HepG2 (cell line): ENCODE measurements around the gene SAMD4B. TPM values are rescaled to one million over a fixed set of nuclear protein-coding genes. Genes with fewer than 3 reads are reported as not detected.

Source experiments
- ATAC-seq: fragments of 200-7000 bp; cut with Tn5 transposase; 3 replicates; pipeline ENCODE4 v1.9.1; 2020; ENCODE audit warnings: mild to moderate bottlenecking, moderate library complexity
- BruUV-seq: library from RNA; stranded (reverse); fragments of 400-500 nt; replicated peaks from 2 replicates; lab custom pipeline; 2021; lab: Mats Ljungman, UMichigan
- CTCF ChIA-PET: fragments of 300-600 bp; formaldehyde crosslinking; extraction: SDS; loops from one replicate; lab custom pipeline; 2021; ENCODE audit warnings: low total read pairs, inconsistent platforms, low intra/inter-chr PET ratio; lab: Yijun Ruan, JAX
- POLR2A ChIA-PET: fragments of 350-600 bp; sonication (Branson Sonifier 250); formaldehyde crosslinking; loops from one replicate; lab custom pipeline; 2020; ENCODE audit warnings: antibody characterized with exemption, inconsistent platforms; lab: Yijun Ruan, JAX
- DNase-seq: peaks from one replicate; pipeline ENCODE4 v3.0.0-alpha.2; 2015; ENCODE audit warnings: low spot score
- FAIRE-seq: peaks from 3 replicates; lab custom pipeline; 2011; peaks lifted over from hg19 to GRCh38; lab: Jason Lieb, UNC
- H2AFZ ChIP-seq: one replicate; pipeline ENCODE4 v1.6.1; 2011; ENCODE audit warnings: low read length, inconsistent platforms
- H3K27ac ChIP-seq: fragments of 300-600 bp; 3 replicates; pipeline ENCODE4 v1.8.0; 2011; ENCODE audit warnings: mixed run types, mild to moderate bottlenecking, mixed read lengths, low read length, inconsistent platforms; ENCODE audit not compliant: insufficient read depth; ENCODE audit errors: extremely low read length
- H3K27me3 ChIP-seq, 2 experiments: fragments of 200-600 bp in 1 of 2; 2 replicates in 1 of 2; 3 replicates in 1 of 2; pipeline versions ENCODE4 v1.6.0 to v1.8.0; 2011; ENCODE audit warnings: low read length in 2 of 2, mild to moderate bottlenecking in 2 of 2, moderate library complexity in 2 of 2, inconsistent platforms in 1 of 2; ENCODE audit not compliant: insufficient read depth in 2 of 2, control insufficient read depth in 1 of 2
- H3K36me3 ChIP-seq, 2 experiments: fragments of 200-600 bp in 1 of 2; replicated peaks in 1 of 2; 2 replicates in 1 of 2; 3 replicates in 1 of 2; pipeline versions ENCODE4 v1.5.1 to v1.8.0; 2011; ENCODE audit warnings: low read length in 2 of 2, inconsistent platforms in 1 of 2; ENCODE audit not compliant: insufficient read depth in 2 of 2, control insufficient read depth in 1 of 2
- H3K4me1 ChIP-seq: 2 replicates; pipeline ENCODE4 v1.5.1; 2012; ENCODE audit warnings: low read length, inconsistent platforms; ENCODE audit not compliant: insufficient read depth
- H3K4me2 ChIP-seq: 2 replicates; pipeline ENCODE4 v1.6.0; 2011; ENCODE audit warnings: low read depth, low read length, inconsistent platforms
- H3K4me3 ChIP-seq, 3 experiments: fragments of 200-600 bp in 1 of 3; sonication (generic), shearing (Covaris generic) in 1 of 3; replicated peaks in 1 of 3; 2 replicates each; pipeline ENCODE4 v1.5.1; 2011 to 2016; ENCODE audit warnings: low read length in 3 of 3, inconsistent platforms in 2 of 3, low read depth in 2 of 3, mild to moderate bottlenecking in 2 of 3, control low read depth in 1 of 3, mixed read lengths in 1 of 3; ENCODE audit not compliant: insufficient read depth in 1 of 3
- H3K79me2 ChIP-seq: one replicate; pipeline ENCODE4 v1.6.1; 2011; ENCODE audit warnings: low read length, inconsistent platforms; ENCODE audit not compliant: insufficient read depth
- H3K9ac ChIP-seq: 2 replicates; pipeline ENCODE4 v1.6.0; 2011; ENCODE audit warnings: mild to moderate bottlenecking, low read depth, low read length, inconsistent platforms; ENCODE audit not compliant: insufficient read depth
- H3K9me3 ChIP-seq: 2 replicates; pipeline ENCODE4 v1.5.1; 2012; ENCODE audit warnings: mild to moderate bottlenecking, low read length
- H4K20me1 ChIP-seq: 2 replicates; pipeline ENCODE4 v1.6.0; 2011; ENCODE audit warnings: inconsistent platforms, mild to moderate bottlenecking, low read length, moderate library complexity; ENCODE audit not compliant: insufficient read depth
- FOXA1 ChIP-seq, 2 experiments: fragments of 450-650 bp in 1 of 2; sonication (generic) in 1 of 2; formaldehyde crosslinking in 1 of 2; IDR thresholded peaks; 2 replicates each; pipeline versions ENCODE4 v1.4.0 to v1.6.1; 2016 to 2020; ENCODE audit warnings: missing genetic modification reagents in 1 of 2
- HMG20B ChIP-seq: conservative IDR thresholded peaks from 2 replicates; pipeline ENCODE4 v1.6.1; 2016; ENCODE audit warnings: missing genetic modification reagents, missing compliant biosample characterization
- HNF1B ChIP-seq: sonication (generic); formaldehyde crosslinking; IDR thresholded peaks from 2 replicates; pipeline ENCODE4 v1.5.1; 2020; ENCODE audit warnings: mild to moderate bottlenecking, moderate library complexity, missing genetic modification reagents
- KDM4B ChIP-seq: sonication (generic); formaldehyde crosslinking; IDR thresholded peaks from 2 replicates; pipeline ENCODE4 v1.4.0; 2020; ENCODE audit warnings: missing genetic modification reagents
- LBX2 ChIP-seq: sonication (generic); formaldehyde crosslinking; IDR thresholded peaks from 2 replicates; pipeline ENCODE4 v1.5.0; 2020; ENCODE audit warnings: missing genetic modification reagents, mild to moderate bottlenecking, borderline replicate concordance
- MTF1 ChIP-seq: sonication (generic); formaldehyde crosslinking; IDR thresholded peaks from 2 replicates; pipeline ENCODE4 v1.5.0; 2020; ENCODE audit warnings: missing genetic modification reagents
- MXD1 ChIP-seq: sonication (generic); formaldehyde crosslinking; IDR thresholded peaks from 2 replicates; pipeline ENCODE4 v1.4.0; 2020; ENCODE audit warnings: mild to moderate bottlenecking, missing genetic modification reagents
- NKX3-1 ChIP-seq: sonication (generic); formaldehyde crosslinking; IDR thresholded peaks from 2 replicates; pipeline ENCODE4 v1.5.0; 2020; ENCODE audit warnings: missing genetic modification reagents
- PITX1 ChIP-seq: sonication (generic); formaldehyde crosslinking; IDR thresholded peaks from 2 replicates; pipeline ENCODE4 v1.5.1; 2020; ENCODE audit warnings: mild to moderate bottlenecking, missing genetic modification reagents
- POGK ChIP-seq: sonication (generic); formaldehyde crosslinking; conservative IDR thresholded peaks from 2 replicates; pipeline ENCODE4 v1.8.0; 2022; ENCODE audit warnings: mild to moderate bottlenecking, moderate library complexity, missing genetic modification reagents
- SMYD3 ChIP-seq: sonication (generic); formaldehyde crosslinking; IDR thresholded peaks from 2 replicates; pipeline ENCODE4 v1.8.1; 2023; ENCODE audit warnings: mild to moderate bottlenecking, missing genetic modification reagents
- SNRNP70 ChIP-seq: fragments of 200-400 bp; formaldehyde crosslinking; IDR thresholded peaks from 2 replicates; pipeline ENCODE4 v1.6.1; 2017; ENCODE audit warnings: mild to moderate bottlenecking, low read depth, low read length, moderate library complexity
- TBP ChIP-seq: sonication (generic); formaldehyde crosslinking; IDR thresholded peaks from 2 replicates; pipeline ENCODE4 v1.5.0; 2020; ENCODE audit warnings: missing genetic modification reagents
- TCF7L2 ChIP-seq: IDR thresholded peaks from 2 replicates; pipeline ENCODE4 v1.6.1; 2011; ENCODE audit warnings: mild to moderate bottlenecking, low read depth, low read length, moderate library complexity
- TEF ChIP-seq: sonication (generic); formaldehyde crosslinking; IDR thresholded peaks from 2 replicates; pipeline ENCODE4 v1.5.0; 2020; ENCODE audit warnings: missing genetic modification reagents
- TSC22D2 ChIP-seq: sonication (generic); formaldehyde crosslinking; IDR thresholded peaks from 2 replicates; pipeline ENCODE4 v1.5.1; 2020; ENCODE audit warnings: missing genetic modification reagents, mild to moderate bottlenecking, borderline replicate concordance
- ZNF550 ChIP-seq: sonication (generic); formaldehyde crosslinking; IDR thresholded peaks from 2 replicates; pipeline ENCODE4 v1.4.0; 2020; ENCODE audit warnings: mild to moderate bottlenecking, missing genetic modification reagents, borderline replicate concordance
- ZNF562 ChIP-seq: sonication (generic); formaldehyde crosslinking; IDR thresholded peaks from 2 replicates; pipeline ENCODE4 v1.8.0; 2022; ENCODE audit warnings: missing genetic modification reagents, borderline replicate concordance
- WGBS: methylation state at CpG from one replicate; pipeline ENCODE4 v1.1.6; 2017; ENCODE audit warnings: low lambda C conversion rate; 5-methylcytosine and 5-hydroxymethylcytosine counted together
- in situ Hi-C: cut with HindIII; loops from 2 replicates; pipeline ENCODE4 v1.10.0; 2017; ENCODE audit warnings: low pct_unique_long_range_greater_than_20kb; ENCODE audit not compliant: extremely low pct_ligation_motif_present
- intact Hi-C: fragments of 100-400 bp; cut with micrococcal nuclease; formaldehyde crosslinking; loops from one replicate; pipeline ENCODE4 v1.10.0; 2022; ENCODE audit not compliant: unreplicated experiment
- polyA plus RNA-seq, 8 experiments: library from polyadenylated mRNA; depleted of rRNA in 3 of 8; stranded (reverse) in 7 of 8; unstranded in 1 of 8; fragments of >200 nt; fragmentation: Illumina TruSeq in 4 of 8; extraction: Trizol in 4 of 8; gene quantifications; 2 replicates each; pipeline versions ENCODE4 v1.2.1 to v1.2.3, GENCODE V29; 2011 to 2016; ENCODE audit warnings: low read depth in 4 of 8, missing spikeins in 1 of 8, mixed read lengths in 1 of 8; ENCODE audit not compliant: insufficient read depth in 1 of 8
- total RNA-seq, 5 experiments: library from RNA; depleted of rRNA; stranded (reverse); fragments of >200 nt; fragmentation: Illumina TruSeq; extraction: Trizol; gene quantifications; 2 replicates each; pipeline ENCODE4 v1.2.3, GENCODE V29; 2016; ENCODE audit warnings: low read depth in 1 of 5

Gene SAMD4B
- total and polyA plus RNA-seq, 2 of the 13 experiments (the other 11 are each of a cell fraction or from before 2014, with no cell fraction given): 26.0 to 31.8 TPM

GRCh38 chr19:39412100-39412866, 70.1 kb downstream of the SAMD4B start, which contains the start of gene PLEKHG2:
TSS of gene PLEKHG2 (plus strand) at chr19:39412669. CDS start at chr19:39414087, 1,418 bp downstream.
- ATAC-seq (peak; percentile 57), DNase-seq (peak; percentile 98), FAIRE-seq (peak; percentile 96)
- Histone ChIP-seq H3K4me1 (peaks cover 61% of the 10 kb centered on the region), H3K79me2 (peaks cover 33% of the 10 kb centered on the region), H3K4me3 (peak within 1 kb of the TSS; percentile 70 to 97 (median 95)), H2AFZ (no peak within 1 kb of the TSS), H3K27ac (peak within 1 kb of the TSS; percentile 81), H3K4me2 (peak within 1 kb of the TSS; percentile 96), H3K36me3 (peaks cover 0 to 6% of the 10 kb centered on the region in 2 experiments; a peak in 1 of 5 replicates), H3K9me3 (no peaks in the 10 kb centered on the region), H3K9ac (peak within 1 kb of the TSS; percentile 83), H4K20me1 (peaks cover 15% of the 10 kb centered on the region; the same call in 1 of the 2 replicates), H3K27me3 (no peaks in the 10 kb centered on the region; a peak in 1 of 5 replicates)
- intact Hi-C loops: loop anchor here (5.0 to 10.0 kb wide), 3 partner anchors 70 to 290 kb away; partner anchors contain the start of genes EID2B and SAMD4B
- ChIA-PET CTCF (interaction anchor here (0.8 to 5.1 kb wide), 7 partner anchors 11 to 85 kb away, joined by 3 to 127 read pairs (median 3); partner anchors contain the start of genes MED29, PAF1 and SAMD4B), POLR2A (interaction anchor here (1.0 to 2.3 kb wide), 8 partner anchors 11 to 62 kb away, joined by 3 to 123 read pairs (median 29); partner anchors contain the start of genes MED29, PAF1 and RPS16)
- no TSS peak for BruUV-seq
- under 1% methylated on average over 38 of the region's 60 CpGs for WGBS
- in situ Hi-C loops: no loop called here
- TF ChIP-seq SMYD3 (CRISPR knock-in tag) (no peak), TCF7L2 (no peak), ZNF550 (CRISPR knock-in tag) (no peak), MTF1 (CRISPR knock-in tag) (no peak; the same call in 1 of the 2 replicates), NKX3-1 (CRISPR knock-in tag) (peak; percentile 79; the same call in 1 of the 2 replicates), HNF1B (0 out of 2 replicates have a peak, but pooled peaks have one; percentile 30), TBP (no peak), HMG20B (CRISPR knock-in tag) (0 out of 2 replicates have a peak, but pooled peaks have one; percentile 42), SNRNP70 (no peak), ZNF562 (CRISPR knock-in tag) (no peak), KDM4B (CRISPR knock-in tag) (no peak), PITX1 (CRISPR knock-in tag) (0 out of 2 replicates have a peak, but pooled peaks have one; percentile 12), FOXA1 (IDR thresholded peaks at IDR 0.05) (no peak), FOXA1 (CRISPR knock-in tag; IDR thresholded peaks at IDR 0.05) (no peak), LBX2 (CRISPR knock-in tag) (no peak), POGK (CRISPR knock-in tag) (0 out of 2 replicates have a peak, but pooled peaks have one; percentile 24), MXD1 (CRISPR knock-in tag) (no peak), TEF (CRISPR knock-in tag) (no peak), TSC22D2 (CRISPR knock-in tag) (peak; percentile 35; the same call in 1 of the 2 replicates)
